Liver (tissue), 9 donors: Measurements from ENCODE around the gene CNTNAP1. TPM values are rescaled to one million over a fixed set of nuclear protein-coding genes. Genes with fewer than 3 reads are reported as not detected.

Experiments
- DNase-seq: peaks from one replicate; pipeline ENCODE4 v3.0.0-alpha.2; 2017; ENCODE audit warnings: low spot score
- H3K27ac ChIP-seq, 2 donors: one replicate each; pipeline ENCODE4 v1.7.0; 2013; ENCODE audit warnings: inconsistent platforms in 2 of 2, low read length in 2 of 2, control low read depth in 1 of 2, low read depth in 1 of 2, mild to moderate bottlenecking in 1 of 2
- H3K27me3 ChIP-seq, 4 donors: one replicate each; pipeline versions ENCODE4 v1.6.1 to v1.7.0; 2013; ENCODE audit warnings: low read length in 3 of 4, inconsistent platforms in 1 of 4, mild to moderate bottlenecking in 1 of 4, moderate library complexity in 1 of 4; ENCODE audit not compliant: control insufficient read depth in 4 of 4, insufficient read depth in 4 of 4
- H3K36me3 ChIP-seq, 4 donors: one replicate each; pipeline versions ENCODE4 v1.6.1 to v1.7.0; 2013; ENCODE audit warnings: low read length in 3 of 4, mild to moderate bottlenecking in 3 of 4, low read depth in 1 of 4, moderate library complexity in 1 of 4; ENCODE audit not compliant: control insufficient read depth in 4 of 4, insufficient read depth in 3 of 4
- H3K4me1 ChIP-seq, 4 donors: one replicate each; pipeline versions ENCODE4 v1.6.1 to v1.7.0; 2013; ENCODE audit warnings: low read length in 3 of 4, mild to moderate bottlenecking in 3 of 4, moderate library complexity in 1 of 4; ENCODE audit not compliant: control insufficient read depth in 4 of 4, insufficient read depth in 4 of 4
- H3K4me3 ChIP-seq, 3 donors: one replicate each; pipeline versions ENCODE4 v1.6.1 to v1.7.0; 2013; ENCODE audit warnings: low read length in 3 of 3, control low read depth in 1 of 3, low read depth in 1 of 3, mild to moderate bottlenecking in 1 of 3
- H3K9ac ChIP-seq, 2 donors: one replicate each; pipeline ENCODE4 v1.7.0; 2013; ENCODE audit warnings: low read length in 2 of 2, mild to moderate bottlenecking in 2 of 2, moderate library complexity in 2 of 2, control low read depth in 1 of 2, low read depth in 1 of 2
- H3K9me3 ChIP-seq, 4 donors: one replicate each; pipeline versions ENCODE4 v1.6.1 to v1.7.0; 2013; ENCODE audit warnings: low read length in 3 of 4; ENCODE audit not compliant: control insufficient read depth in 4 of 4
- ATF3 ChIP-seq: IDR thresholded peaks from 2 replicates; pipeline ENCODE4 v1.6.1; 2016; ENCODE audit warnings: antibody characterized with exemption
- CTCF ChIP-seq: fragments of 150-350 bp; IDR thresholded peaks from 2 replicates; pipeline ENCODE4 v1.5.1; 2017; ENCODE audit warnings: improper control_type of control experiment, low read depth, low read length; ENCODE audit not compliant: missing input control
- EGR1 ChIP-seq, 2 donors: IDR thresholded peaks; 2 replicates each; pipeline ENCODE4 v1.6.1; 2016 to 2018; ENCODE audit warnings: antibody characterized with exemption in 2 of 2, low read depth in 2 of 2
- FOXA1 ChIP-seq: IDR thresholded peaks from 2 replicates; pipeline ENCODE4 v1.6.1; 2016; ENCODE audit warnings: antibody characterized with exemption
- FOXA2 ChIP-seq: IDR thresholded peaks from 2 replicates; pipeline ENCODE4 v1.6.1; 2016; ENCODE audit warnings: antibody characterized with exemption
- GABPA ChIP-seq, 2 donors: IDR thresholded peaks in 1 of 2; conservative IDR thresholded peaks in 1 of 2; 2 replicates each; pipeline ENCODE4 v1.6.1; 2016; ENCODE audit warnings: antibody characterized with exemption in 2 of 2, mild to moderate bottlenecking in 1 of 2, moderate library complexity in 1 of 2
- HNF4A ChIP-seq, 2 donors: conservative IDR thresholded peaks; 2 replicates each; pipeline ENCODE4 v1.6.1; 2016; ENCODE audit warnings: antibody characterized with exemption in 2 of 2, mild to moderate bottlenecking in 2 of 2
- HNF4G ChIP-seq: IDR thresholded peaks from 2 replicates; pipeline ENCODE4 v1.6.1; 2016; ENCODE audit warnings: antibody characterized with exemption
- JUND ChIP-seq, 2 donors: IDR thresholded peaks; 2 replicates each; pipeline ENCODE4 v1.6.1; 2016; ENCODE audit warnings: antibody characterized with exemption in 2 of 2
- NR2F2 ChIP-seq: IDR thresholded peaks from 2 replicates; pipeline ENCODE4 v1.6.1; 2016; ENCODE audit warnings: antibody characterized with exemption
- RAD21 ChIP-seq, 2 donors: IDR thresholded peaks; 2 replicates each; pipeline ENCODE4 v1.6.1; 2016; ENCODE audit warnings: antibody characterized with exemption in 2 of 2, mild to moderate bottlenecking in 2 of 2
- RXRA ChIP-seq, 2 donors: IDR thresholded peaks; 2 replicates each; pipeline ENCODE4 v1.6.1; 2017 to 2018; ENCODE audit warnings: antibody characterized with exemption in 2 of 2, mild to moderate bottlenecking in 1 of 2
- SP1 ChIP-seq: IDR thresholded peaks from 2 replicates; pipeline ENCODE4 v1.6.1; 2018; ENCODE audit warnings: antibody characterized with exemption, mild to moderate bottlenecking
- TAF1 ChIP-seq: conservative IDR thresholded peaks from 2 replicates; pipeline ENCODE4 v1.6.1; 2016; ENCODE audit warnings: antibody characterized with exemption, mild to moderate bottlenecking
- YY1 ChIP-seq: IDR thresholded peaks from 2 replicates; pipeline ENCODE4 v1.6.1; 2016; ENCODE audit warnings: antibody characterized with exemption, mild to moderate bottlenecking
- ZBTB33 ChIP-seq: IDR thresholded peaks from 2 replicates; pipeline ENCODE4 v1.6.1; 2016; ENCODE audit warnings: antibody characterized with exemption
- WGBS: extraction: QIAGEN DNeasy Blood & Tissue Kit; methylation state at CpG from one replicate; pipeline ENCODE4 v1.1.7; 2013; 5-methylcytosine and 5-hydroxymethylcytosine counted together
- polyA plus RNA-seq, 2 donors: library from polyadenylated mRNA; stranded (reverse) in 1 of 2; unstranded in 1 of 2; fragments of 200-250 nt in 1 of 2; fragments of >200 nt in 1 of 2; fragmentation: Nextera tagmentation in 1 of 2; extraction: Ambion mirVana in 1 of 2; gene quantifications; one replicate each; pipeline versions ENCODE4 v1.2.1 to v1.2.3, GENCODE V29; 2013 to 2015
- total RNA-seq, 2 donors: library from RNA; depleted of rRNA; stranded (reverse); fragments of >200 nt; gene quantifications; one replicate each; pipeline ENCODE4 v1.2.3, GENCODE V29; 2014
- TF ChIP-seq, protein P1 (sequence below): IDR thresholded peaks from 2 replicates; pipeline ENCODE4 v1.6.1; 2016; ENCODE audit warnings: antibody characterized with exemption, mild to moderate bottlenecking
- TF ChIP-seq, protein P2 (sequence below): IDR thresholded peaks from 2 replicates; pipeline ENCODE4 v1.6.1; 2016; ENCODE audit warnings: antibody characterized with exemption
- donor health status: healthy.
- donor health status: healthy.
- donor health status: healthy.
- donor health status: healthy.
- donor health status: healthy.

The CNTNAP1 gene
- total and polyA plus RNA-seq, 4 donors = 0.08 to 0.75 (median 0.60) TPM

DNA sequence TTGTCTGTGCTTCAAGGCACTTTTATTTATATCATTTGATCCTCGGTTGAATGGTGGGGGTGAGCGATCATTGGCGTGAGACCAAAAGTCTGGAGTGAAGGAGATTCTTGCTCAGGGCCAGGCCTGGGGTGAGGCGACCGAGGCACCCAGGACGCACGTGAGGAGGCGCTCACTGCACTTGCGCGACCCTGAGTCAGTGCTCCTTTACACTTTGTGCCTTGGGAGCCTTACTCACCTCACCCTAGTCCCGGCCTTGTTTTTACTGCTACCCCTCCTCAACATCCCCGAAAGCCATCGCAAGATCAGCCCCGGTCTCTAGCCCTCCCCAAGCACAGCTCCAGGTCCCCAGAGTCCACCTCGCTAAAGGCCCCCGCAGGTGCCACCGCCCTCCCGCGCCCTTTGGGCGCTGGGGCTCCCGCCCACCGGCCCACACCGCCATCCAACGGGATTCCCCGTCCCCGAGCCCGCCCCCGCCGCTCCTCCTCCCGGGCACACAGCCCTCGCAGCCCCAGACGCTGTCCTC is 62.0 kb downstream of the CNTNAP1 start:
- Histone ChIP-seq H3K9me3 (no peaks in the 10 kb centered on the region), H3K4me1 (peaks cover 10 to 34% (median 31%) of the 10 kb centered on the region in 4 donors), H3K27ac (peak overlapping the region; percentile 88 to 93), H3K27me3 (no peaks in the 10 kb centered on the region), H3K36me3 (no peaks in the 10 kb centered on the region), H3K9ac (peak overlapping the region; percentile 60 to 82), H3K4me3 (peak overlapping the region; percentile 68 to 91 (median 75))
- DNase-seq = no peak
- under 1% methylated on average over 32 of the region's 32 CpGs for WGBS
- TF ChIP-seq, protein P1, sequence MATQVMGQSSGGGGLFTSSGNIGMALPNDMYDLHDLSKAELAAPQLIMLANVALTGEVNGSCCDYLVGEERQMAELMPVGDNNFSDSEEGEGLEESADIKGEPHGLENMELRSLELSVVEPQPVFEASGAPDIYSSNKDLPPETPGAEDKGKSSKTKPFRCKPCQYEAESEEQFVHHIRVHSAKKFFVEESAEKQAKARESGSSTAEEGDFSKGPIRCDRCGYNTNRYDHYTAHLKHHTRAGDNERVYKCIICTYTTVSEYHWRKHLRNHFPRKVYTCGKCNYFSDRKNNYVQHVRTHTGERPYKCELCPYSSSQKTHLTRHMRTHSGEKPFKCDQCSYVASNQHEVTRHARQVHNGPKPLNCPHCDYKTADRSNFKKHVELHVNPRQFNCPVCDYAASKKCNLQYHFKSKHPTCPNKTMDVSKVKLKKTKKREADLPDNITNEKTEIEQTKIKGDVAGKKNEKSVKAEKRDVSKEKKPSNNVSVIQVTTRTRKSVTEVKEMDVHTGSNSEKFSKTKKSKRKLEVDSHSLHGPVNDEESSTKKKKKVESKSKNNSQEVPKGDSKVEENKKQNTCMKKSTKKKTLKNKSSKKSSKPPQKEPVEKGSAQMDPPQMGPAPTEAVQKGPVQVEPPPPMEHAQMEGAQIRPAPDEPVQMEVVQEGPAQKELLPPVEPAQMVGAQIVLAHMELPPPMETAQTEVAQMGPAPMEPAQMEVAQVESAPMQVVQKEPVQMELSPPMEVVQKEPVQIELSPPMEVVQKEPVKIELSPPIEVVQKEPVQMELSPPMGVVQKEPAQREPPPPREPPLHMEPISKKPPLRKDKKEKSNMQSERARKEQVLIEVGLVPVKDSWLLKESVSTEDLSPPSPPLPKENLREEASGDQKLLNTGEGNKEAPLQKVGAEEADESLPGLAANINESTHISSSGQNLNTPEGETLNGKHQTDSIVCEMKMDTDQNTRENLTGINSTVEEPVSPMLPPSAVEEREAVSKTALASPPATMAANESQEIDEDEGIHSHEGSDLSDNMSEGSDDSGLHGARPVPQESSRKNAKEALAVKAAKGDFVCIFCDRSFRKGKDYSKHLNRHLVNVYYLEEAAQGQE = peak; percentile 21
- TF ChIP-seq HNF4A (conservative IDR thresholded peaks at IDR 0.05) (peak; percentile 18 to 36), YY1 (peak; percentile 8), EGR1 (IDR thresholded peaks at IDR 0.05; ENCODE audit: low read depth in 2 of 2) (no peak), RXRA (IDR thresholded peaks at IDR 0.05) (peak; percentile 43 to 68)

DNA sequence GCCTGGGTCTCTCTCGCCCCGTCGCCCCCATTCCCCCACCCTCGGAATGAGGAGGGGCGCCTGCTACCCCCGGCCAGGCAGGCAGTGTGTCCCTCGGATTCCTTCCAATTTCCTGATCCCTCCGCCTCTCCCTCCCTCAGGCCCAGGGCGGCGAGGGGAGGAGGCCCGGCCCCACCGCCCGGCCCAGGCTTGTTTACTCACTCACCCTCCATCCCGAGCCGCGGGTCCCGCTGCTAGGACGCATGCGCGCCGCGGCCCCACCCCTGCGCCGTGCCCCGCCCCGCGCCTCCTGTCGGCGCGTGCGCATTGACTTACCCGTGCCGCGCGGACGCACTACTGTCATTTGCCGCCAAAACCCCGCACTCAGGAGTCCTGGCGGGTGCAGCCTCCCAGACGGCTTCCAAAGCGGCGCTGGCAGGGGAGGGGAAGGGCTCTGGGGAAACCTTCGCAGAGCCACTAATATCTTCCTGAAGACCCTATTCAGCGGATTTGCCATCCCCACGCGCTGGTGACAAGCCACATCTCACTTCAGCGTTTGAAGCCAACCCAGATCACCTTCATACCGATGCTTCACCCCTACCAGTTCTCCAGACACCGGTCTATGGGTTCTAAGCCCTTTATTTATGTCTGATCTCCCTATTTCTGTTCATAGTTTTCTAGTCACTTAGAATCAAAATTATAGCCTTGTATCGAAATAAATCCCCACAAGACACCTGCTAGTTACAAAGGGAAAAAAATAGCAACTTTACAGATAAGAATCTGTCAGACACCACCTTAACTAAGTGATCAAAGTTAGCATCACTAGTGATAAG is 62.7 kb downstream of the CNTNAP1 start, which contains the start of gene EZH1:
Gene EZH1 (minus strand): TSS at position 235 of the 812 bp plus-strand sequence. CDS start 16,099 bp downstream, outside the sequence.
- WGBS = 6% methylated on average over 50 of the region's 50 CpGs
- no peaks in the 10 kb centered on the region for H3K9me3 ChIP-seq
- H3K36me3 ChIP-seq = no peaks in the 10 kb centered on the region
- TF ChIP-seq, protein P2, sequence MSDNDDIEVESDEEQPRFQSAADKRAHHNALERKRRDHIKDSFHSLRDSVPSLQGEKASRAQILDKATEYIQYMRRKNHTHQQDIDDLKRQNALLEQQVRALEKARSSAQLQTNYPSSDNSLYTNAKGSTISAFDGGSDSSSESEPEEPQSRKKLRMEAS = peak; percentile 60
- TF ChIP-seq GABPA (IDR thresholded peaks at IDR 0.05 in 1 of 2, conservative IDR thresholded peaks at IDR 0.05 in 1 of 2) = no peak
- TF ChIP-seq, protein P1 = no peak
- TF ChIP-seq JUND (IDR thresholded peaks at IDR 0.05) = no peak
- TF ChIP-seq EGR1 (IDR thresholded peaks at IDR 0.05; ENCODE audit: low read depth in 2 of 2) = no peak
- TF ChIP-seq RXRA (IDR thresholded peaks at IDR 0.05) = no peak
- TF ChIP-seq SP1 = peak; percentile 19
- TF ChIP-seq ZBTB33 = no peak
- TF ChIP-seq HNF4A (conservative IDR thresholded peaks at IDR 0.05) = no peak
- TF ChIP-seq CTCF = peak; percentile 9
- peak; percentile 85 for TF ChIP-seq FOXA2
- TF ChIP-seq HNF4G = no peak
- TF ChIP-seq NR2F2 = no peak
- TF ChIP-seq FOXA1 = peak; percentile 71
- no peak for TF ChIP-seq ATF3
- no peak for TF ChIP-seq TAF1
- TF ChIP-seq RAD21 (IDR thresholded peaks at IDR 0.05) = no peak
- TF ChIP-seq YY1 = peak; percentile 5
- peaks cover 12 to 41% (median 37%) of the 10 kb centered on the region in 4 donors for H3K4me1 ChIP-seq
- H3K9ac ChIP-seq = peak within 1 kb of the TSS; percentile 60 to 82
- DNase-seq = peak; percentile 93
- H3K4me3 ChIP-seq = peak within 1 kb of the TSS; percentile 68 to 91 (median 75)
- peak within 1 kb of the TSS; percentile 88 to 93 for H3K27ac ChIP-seq
- H3K27me3 ChIP-seq = no peaks in the 10 kb centered on the region
